ENCODE data around the gene PKNOX2.
A peak's percentile ranks its signal among the peaks of the same experiment; 100 is the strongest.

Gene PKNOX2

DNA sequence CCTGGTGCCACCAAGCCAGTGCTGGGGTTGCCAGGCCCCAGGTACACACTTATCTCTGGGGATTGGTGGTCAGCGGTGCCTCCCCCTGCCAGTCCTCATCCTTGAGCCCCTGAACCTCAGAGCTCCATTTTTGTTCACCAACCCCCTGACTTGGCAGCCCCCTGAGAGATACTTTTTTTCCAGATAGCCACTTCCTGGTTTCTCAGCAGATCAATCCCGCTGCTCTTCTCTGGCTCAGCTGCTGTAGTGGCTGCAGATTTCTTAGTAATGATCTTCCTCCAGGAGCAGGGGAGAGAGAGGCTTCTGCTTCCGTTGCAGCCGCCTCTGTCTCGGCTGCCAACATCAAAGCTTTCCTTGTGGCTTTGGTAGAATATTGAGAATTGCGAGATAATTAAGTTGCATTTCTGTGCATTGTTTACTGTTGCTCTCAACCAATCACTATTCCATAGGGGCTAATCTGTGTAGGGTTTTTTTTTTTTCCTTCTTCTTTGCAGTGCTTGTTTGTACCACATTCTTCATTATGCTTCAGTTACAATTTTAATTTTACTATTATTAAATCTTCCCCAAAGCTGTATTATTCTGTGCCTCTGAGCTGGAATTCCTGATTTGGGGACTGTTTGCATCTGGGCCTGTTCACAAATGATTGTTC lies 92.1 kb downstream of the PKNOX2 start:
- in situ Hi-C loops (cut with HindIII; ENCODE audit: low pct_unique_long_range_greater_than_20kb, low sequenced_read_pairs), result no loop called here
- no peak for DNase-seq (ENCODE audit: low read depth in 1 of 2, low spot score in 1 of 2)
- TF ChIP-seq JUND (IDR thresholded peaks at IDR 0.05; ENCODE audit: low read depth), result no peak

GRCh38 chr11:125257190-125257579 lies 92.6 kb downstream of the PKNOX2 start:
- in situ Hi-C loops (cut with HindIII; ENCODE audit: low pct_unique_long_range_greater_than_20kb, low sequenced_read_pairs), result no loop called here
- DNase-seq (ENCODE audit: low read depth in 1 of 2, low spot score in 1 of 2), result peak in 1 of 2 experiments; percentile 30
- TF ChIP-seq JUND (IDR thresholded peaks at IDR 0.05; ENCODE audit: low read depth), result no peak

GRCh38 chr11:125257751-125258150 lies 93.2 kb downstream of the PKNOX2 start:
- no peak for DNase-seq (ENCODE audit: low read depth in 1 of 2, low spot score in 1 of 2)
- in situ Hi-C loops (cut with HindIII; ENCODE audit: low pct_unique_long_range_greater_than_20kb, low sequenced_read_pairs), result no loop called here
- TF ChIP-seq JUND (IDR thresholded peaks at IDR 0.05; ENCODE audit: low read depth), result no peak

DNA sequence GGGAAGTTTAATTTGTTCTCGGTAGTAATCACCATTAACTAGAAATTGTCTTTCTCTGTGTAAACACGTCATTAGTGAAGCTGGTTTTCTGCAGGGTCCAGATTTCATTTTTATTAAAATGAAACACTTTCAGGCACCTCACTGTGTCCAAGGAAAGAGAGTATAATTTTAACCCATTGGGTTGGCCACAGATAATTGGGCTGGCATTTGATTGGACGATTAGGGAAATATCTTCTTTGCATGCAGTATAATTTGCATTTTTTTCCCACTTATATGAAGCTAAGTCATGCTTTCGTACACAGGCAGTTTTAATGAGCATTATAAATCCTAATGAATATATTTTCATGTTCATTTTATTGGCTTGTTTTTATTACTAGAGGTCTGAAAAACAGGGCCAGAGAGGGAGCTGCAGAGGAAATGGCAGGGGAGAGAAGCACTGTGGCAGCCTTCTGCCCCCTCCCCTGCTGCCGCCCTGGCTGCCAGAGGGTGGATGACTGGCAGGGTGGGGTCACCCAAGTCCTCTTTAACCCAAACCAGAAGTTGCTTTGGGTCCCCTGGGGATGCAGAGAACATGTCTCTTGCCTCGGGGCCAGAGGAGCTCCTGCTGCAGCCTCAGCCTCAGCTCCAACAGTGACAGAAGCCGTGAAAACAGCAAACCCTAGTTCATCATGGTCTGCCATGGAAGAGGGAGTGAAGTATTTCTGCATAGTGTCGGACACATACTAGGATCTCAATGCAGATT lies 93.9 kb downstream of the PKNOX2 start:
- in situ Hi-C loops (cut with HindIII; ENCODE audit: low pct_unique_long_range_greater_than_20kb, low sequenced_read_pairs), result no loop called here
- TF ChIP-seq JUND (IDR thresholded peaks at IDR 0.05; ENCODE audit: low read depth), result no peak
- DNase-seq (ENCODE audit: low read depth in 1 of 2, low spot score in 1 of 2), result no peak

- no peak for TF ChIP-seq JUND (IDR thresholded peaks at IDR 0.05; ENCODE audit: low read depth)
- in situ Hi-C loops (cut with HindIII; ENCODE audit: low pct_unique_long_range_greater_than_20kb, low sequenced_read_pairs), result no loop called here
- DNase-seq (ENCODE audit: low read depth in 1 of 2, low spot score in 1 of 2), result no peak
Observed at GRCh38 chr11:125261588-125261987, 97.0 kb downstream of the PKNOX2 start.

- in situ Hi-C loops (cut with HindIII; ENCODE audit: low pct_unique_long_range_greater_than_20kb, low sequenced_read_pairs), result no loop called here
- no peak for DNase-seq (ENCODE audit: low read depth in 1 of 2, low spot score in 1 of 2)
- no peak for TF ChIP-seq JUND (IDR thresholded peaks at IDR 0.05; ENCODE audit: low read depth)
Observed at GRCh38 chr11:125262194-125262829, 97.8 kb downstream of the PKNOX2 start.

- no peak for TF ChIP-seq JUND (IDR thresholded peaks at IDR 0.05; ENCODE audit: low read depth)
- no peak for DNase-seq (ENCODE audit: low read depth in 1 of 2, low spot score in 1 of 2)
- in situ Hi-C loops (cut with HindIII; ENCODE audit: low pct_unique_long_range_greater_than_20kb, low sequenced_read_pairs), result no loop called here
Observed at GRCh38 chr11:125262830-125263218, 98.3 kb downstream of the PKNOX2 start.

DNA sequence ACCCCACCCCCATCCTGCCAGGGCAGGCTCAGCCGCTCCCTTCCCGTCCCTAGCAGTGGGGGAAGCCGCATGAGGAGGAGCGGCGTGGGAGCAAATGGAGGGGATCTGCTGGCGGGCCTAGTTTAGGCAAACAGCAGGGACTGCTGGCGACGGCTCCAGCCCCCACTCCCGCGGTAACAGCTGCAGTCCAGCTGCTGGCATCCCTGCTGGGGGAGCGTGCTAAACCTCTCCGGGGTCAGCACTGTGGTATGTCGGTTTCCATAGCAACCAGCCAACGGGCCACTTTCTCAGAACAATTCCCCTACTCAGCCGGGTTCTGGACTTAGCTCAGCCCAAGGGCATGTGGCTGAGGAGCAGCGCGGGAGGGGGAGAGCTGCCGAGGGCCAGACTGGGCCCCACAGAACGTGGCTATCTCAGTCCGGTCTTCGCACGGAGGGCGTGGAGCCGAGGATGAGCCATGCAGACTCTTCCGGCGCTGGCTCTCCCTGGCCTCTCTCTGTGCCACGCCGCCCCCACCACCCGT lies 98.8 kb downstream of the PKNOX2 start:
- in situ Hi-C loops (cut with HindIII; ENCODE audit: low pct_unique_long_range_greater_than_20kb, low sequenced_read_pairs), result no loop called here
- no peak for DNase-seq (ENCODE audit: low read depth in 1 of 2, low spot score in 1 of 2)
- no peak for TF ChIP-seq JUND (IDR thresholded peaks at IDR 0.05; ENCODE audit: low read depth)

- no peak for TF ChIP-seq JUND (IDR thresholded peaks at IDR 0.05; ENCODE audit: low read depth)
- DNase-seq (ENCODE audit: low read depth in 1 of 2, low spot score in 1 of 2), result no peak
- in situ Hi-C loops (cut with HindIII; ENCODE audit: low pct_unique_long_range_greater_than_20kb, low sequenced_read_pairs), result no loop called here
Observed at GRCh38 chr11:125264100-125265022, 99.8 kb downstream of the PKNOX2 start.

DNA sequence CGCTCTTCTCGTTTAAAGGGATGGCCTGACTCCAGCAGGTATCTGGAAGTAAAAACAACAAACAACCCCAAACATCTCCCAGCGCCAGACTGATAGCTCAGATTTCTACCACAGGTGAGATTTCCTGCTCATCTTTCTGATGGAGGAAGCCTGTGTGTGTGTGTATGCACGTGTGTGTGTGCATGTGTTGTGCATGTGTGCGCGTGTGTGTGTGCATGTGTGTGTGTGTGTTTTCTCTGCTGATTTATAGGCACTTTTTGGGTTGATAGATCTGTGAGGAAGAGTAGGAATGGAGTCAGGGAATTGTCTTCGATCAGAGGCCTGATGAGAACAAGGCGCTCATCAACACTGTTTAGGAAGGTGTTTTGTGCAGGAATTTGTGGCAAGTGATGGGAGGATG lies 103.0 kb downstream of the PKNOX2 start:
- in situ Hi-C loops (cut with HindIII; ENCODE audit: low pct_unique_long_range_greater_than_20kb, low sequenced_read_pairs), result no loop called here
- no peak for TF ChIP-seq JUND (IDR thresholded peaks at IDR 0.05; ENCODE audit: low read depth)
- no peak for DNase-seq (ENCODE audit: low read depth in 1 of 2, low spot score in 1 of 2)

GRCh38 chr11:125268611-125269010 lies 104.1 kb downstream of the PKNOX2 start:
- in situ Hi-C loops (cut with HindIII; ENCODE audit: low pct_unique_long_range_greater_than_20kb, low sequenced_read_pairs), result no loop called here
- no peak for TF ChIP-seq JUND (IDR thresholded peaks at IDR 0.05; ENCODE audit: low read depth)
- DNase-seq (ENCODE audit: low read depth in 1 of 2, low spot score in 1 of 2), result no peak

DNA sequence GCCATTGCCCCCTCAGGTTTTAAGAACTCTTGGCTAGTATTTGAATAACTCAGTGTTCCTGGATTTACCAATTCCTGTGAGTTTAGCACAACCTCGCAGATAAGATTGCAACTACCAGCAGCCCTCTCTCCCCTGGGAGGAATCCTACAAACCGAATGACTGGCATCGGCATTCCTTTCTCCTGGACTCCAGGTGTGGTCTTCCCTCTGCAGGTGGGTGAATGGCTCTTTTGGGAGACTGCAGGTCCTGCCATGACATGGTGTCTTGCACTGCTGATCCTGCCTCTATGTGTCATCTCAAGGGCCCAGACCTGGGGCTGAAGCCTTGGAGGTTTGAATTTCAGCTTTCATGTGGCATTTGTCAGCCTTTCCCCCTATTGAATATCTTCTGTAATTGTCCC lies 105.6 kb downstream of the PKNOX2 start:
- DNase-seq (ENCODE audit: low read depth in 1 of 2, low spot score in 1 of 2), result no peak
- TF ChIP-seq JUND (IDR thresholded peaks at IDR 0.05; ENCODE audit: low read depth), result no peak
- in situ Hi-C loops (cut with HindIII; ENCODE audit: low pct_unique_long_range_greater_than_20kb, low sequenced_read_pairs), result no loop called here
